Measurements from ENCODE around the gene TCF20.

TCF20 gene

DNA sequence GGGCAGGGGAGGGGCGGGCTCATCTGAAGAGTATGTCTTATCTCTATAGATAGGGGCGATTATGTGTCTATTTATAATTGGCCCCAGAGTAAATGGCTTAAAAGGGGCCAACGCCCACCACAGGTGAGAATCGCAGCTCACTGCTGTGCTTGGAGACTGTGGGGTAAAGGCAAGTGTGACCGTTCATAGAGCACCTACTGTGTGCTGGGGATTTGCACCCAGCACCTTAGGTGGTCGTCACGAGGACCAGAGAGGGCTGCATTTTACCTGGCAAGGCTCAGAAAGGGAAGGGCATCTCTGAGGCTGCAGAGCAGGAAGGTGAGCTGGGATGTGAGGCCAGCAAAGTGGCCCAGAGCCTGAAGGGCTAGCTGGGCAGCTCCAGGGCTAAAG lies 13.7 kb upstream of the TCF20 start:
- H3K27ac ChIP-seq: no peak overlapping the region
- TF ChIP-seq CTCF (conservative IDR thresholded peaks at IDR 0.05): no peak

DNA sequence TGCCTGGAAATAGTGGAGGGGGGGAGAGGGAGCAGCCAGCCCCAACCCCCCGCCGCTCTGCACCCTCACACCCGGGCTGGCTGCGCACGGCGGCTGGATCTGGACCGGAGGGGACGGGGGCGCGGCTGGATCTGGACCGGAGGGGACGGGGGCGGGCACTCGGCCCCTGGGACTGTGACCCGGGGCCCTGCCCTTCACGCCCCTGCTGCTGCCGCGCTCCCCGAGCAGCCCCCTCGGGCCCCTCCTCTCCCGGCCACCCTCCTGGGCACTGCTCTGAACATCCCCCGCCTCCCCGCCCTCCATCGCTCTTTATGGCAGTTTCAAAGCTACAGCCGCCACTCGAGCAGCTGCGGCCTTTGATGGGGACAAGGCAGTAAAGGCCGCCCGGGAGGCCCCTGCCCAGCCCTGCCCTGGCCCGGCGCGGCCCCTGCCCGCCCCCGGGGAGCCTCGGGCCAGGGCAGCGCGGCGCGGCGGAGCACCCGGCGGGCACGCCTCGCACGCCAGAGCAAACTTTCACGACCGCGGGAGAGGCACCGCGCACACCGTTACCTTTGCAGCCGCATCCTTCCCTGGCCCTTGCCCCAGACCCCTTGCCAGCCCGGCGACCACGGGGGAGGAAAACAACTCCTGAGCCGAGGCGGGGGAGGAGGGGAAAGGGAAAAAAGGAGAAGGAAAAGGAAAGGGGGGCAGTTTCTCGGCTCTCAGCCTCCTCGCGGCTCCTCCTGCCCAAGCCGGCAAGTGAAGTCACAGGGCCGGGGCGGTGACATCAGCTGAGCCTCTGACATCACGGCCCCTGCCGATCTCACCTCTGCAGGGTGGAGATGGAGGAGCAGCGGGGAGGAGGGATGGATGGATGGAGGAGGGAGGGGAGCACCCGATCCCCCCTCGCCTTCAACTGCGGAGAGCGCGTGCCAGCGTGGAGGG lies 13.1 kb upstream of the TCF20 start:
- TF ChIP-seq CTCF (conservative IDR thresholded peaks at IDR 0.05): no peak

DNA sequence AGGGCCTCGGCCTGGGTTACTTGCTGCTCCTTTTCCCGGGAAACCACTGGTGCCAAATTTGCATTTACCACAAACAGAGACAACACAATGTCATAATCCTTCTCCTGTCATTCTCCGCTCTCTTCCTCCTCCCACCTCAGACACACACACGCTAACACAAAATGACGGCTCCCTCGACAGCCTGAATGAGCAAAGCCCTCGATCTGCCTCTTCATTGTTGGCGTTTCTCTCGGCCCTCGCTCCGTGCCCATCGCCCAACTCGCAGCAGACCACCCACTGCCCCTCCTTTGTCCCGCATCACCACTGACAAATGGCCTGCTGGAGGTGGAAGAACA lies 12.5 kb upstream of the TCF20 start:
- no peak overlapping the region for H3K27ac ChIP-seq
- TF ChIP-seq CTCF (conservative IDR thresholded peaks at IDR 0.05): no peak

More for the DNA sequence above, 13.1 kb upstream of the TCF20 start:
- H3K27ac ChIP-seq: no peak overlapping the region

DNA sequence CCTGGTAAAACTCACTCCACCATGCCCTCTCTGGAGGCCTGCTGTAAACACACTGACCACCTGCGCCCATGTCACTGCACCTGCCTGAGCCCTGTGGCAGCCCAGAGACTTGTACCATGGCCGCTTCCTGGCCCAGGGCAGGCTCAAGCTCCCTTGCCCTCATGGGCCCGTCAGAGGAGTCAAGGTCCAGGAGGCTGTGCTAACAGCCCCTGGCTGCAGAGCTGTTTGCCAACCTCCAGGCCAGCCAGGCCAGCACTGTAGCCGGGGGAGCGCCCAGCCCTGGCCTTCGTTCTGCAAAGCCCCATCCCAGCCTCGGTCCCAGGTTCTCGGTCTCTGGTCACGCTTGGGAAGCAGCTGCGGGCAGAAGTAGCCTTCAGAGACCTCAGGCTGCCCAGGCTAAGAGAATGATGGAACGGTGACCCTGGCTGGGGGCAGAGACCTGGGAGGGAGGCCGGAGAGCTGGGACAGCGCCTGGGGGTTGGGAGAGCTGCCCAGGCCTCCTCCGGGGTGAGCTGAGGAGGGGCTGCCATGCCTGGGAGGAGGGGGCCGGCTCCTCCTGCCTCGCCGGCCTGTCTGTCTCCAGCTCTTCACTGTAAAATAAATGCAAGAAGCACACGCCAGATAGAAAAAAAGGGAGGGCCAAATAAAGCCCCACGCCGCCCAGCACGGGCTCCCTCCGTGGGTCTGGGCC lies 11.9 kb upstream of the TCF20 start:
- TF ChIP-seq CTCF (conservative IDR thresholded peaks at IDR 0.05): no peak
- H3K27ac ChIP-seq: no peak overlapping the region

DNA sequence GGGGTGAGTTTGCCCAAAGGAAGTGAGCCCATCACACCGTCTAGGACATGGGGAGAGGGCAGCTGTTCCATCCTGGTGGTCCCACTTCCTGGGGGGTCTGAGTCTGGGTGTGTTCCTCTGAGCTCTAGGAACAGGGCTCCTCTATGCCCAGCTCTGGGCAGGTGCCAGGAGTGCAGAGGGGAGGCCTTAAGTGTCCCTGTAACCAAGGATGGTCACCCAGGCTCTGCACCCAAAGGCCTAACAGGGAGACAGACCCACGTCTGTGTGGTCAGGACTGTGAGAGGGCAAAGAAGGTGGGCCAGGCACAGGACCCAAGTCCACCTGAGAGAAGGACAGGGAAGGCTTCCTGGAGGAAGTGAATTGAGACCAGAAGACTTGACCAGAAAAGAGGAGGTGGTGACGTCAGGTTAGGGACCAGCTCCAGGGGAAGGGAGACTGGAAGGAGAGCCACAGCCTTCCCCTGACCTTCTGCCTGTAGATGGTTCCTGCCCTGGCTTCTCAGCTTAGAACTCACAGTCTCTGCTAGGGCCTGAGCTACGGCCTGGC lies 11.3 kb upstream of the TCF20 start:
- H3K27ac ChIP-seq: no peak overlapping the region
- no peak for TF ChIP-seq CTCF (conservative IDR thresholded peaks at IDR 0.05)

DNA sequence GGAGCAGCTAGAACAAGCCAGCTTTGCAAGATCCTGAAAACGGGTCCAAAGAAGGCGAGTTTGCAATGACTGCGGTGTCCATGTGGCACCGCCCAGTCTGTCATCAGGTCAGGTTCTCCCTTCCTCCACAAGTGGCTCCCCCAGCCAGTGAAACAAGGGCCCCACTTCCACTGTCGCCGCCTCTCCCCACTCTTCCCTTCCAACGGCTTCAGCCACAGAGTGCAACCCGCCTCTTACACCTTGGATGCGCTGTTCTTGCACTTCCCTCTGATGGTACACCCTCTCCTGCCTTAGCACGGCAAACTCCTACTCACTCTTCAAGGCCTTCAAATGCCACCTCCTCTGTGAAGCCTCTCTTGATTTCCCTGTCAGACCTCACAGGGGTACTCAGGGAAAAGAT lies 10.8 kb upstream of the TCF20 start:
- H3K27ac ChIP-seq: no peak overlapping the region
- no peak for TF ChIP-seq CTCF (conservative IDR thresholded peaks at IDR 0.05)

DNA sequence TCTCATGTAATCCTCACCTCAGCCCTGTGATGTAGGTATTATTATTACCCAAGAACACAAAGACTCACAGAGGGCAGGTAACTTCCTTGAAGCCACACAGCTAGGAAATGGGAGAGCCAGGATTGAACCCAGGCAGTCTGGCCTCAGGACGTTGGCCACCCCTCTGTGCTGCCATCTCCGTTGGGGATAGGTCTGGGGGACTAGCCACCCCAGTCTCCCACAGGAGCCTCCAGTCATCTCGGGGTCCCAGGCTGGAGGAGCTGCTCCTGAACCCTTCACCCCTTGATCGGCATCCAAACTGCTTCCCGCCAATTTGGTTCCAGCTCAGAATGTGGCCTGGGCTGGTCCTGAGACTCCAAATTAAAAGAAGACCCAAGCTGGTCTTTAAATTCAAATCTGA lies 10.4 kb upstream of the TCF20 start:
- no peak for TF ChIP-seq CTCF (conservative IDR thresholded peaks at IDR 0.05)

More for the DNA sequence above, 10.4 kb upstream of the TCF20 start:
- H3K27ac ChIP-seq: no peak overlapping the region
